GM13976 (cell line): ENCODE measurements around the gene ZCCHC2.

Source experiments
- DNase-seq: peaks from one replicate; pipeline ENCODE4 v3.0.0; 2012; ENCODE audit warnings: low spot score
- in situ Hi-C: fragments of 300-500 bp; cut with MboI; formaldehyde crosslinking; loops from one replicate; pipeline ENCODE4 v1.12.0; 2022; ENCODE audit warnings: low sequenced_read_pairs, mixed read lengths, inconsistent platforms; ENCODE audit not compliant: unreplicated experiment
- TF ChIP-seq, protein P1 (sequence below): IDR thresholded peaks from 2 replicates; pipeline ENCODE4 v1.5.1; 2012; ENCODE audit warnings: borderline replicate concordance, mild to moderate bottlenecking; ENCODE audit not compliant: insufficient read depth; ENCODE audit errors: extremely low read depth, missing control alignments, control extremely low read depth

Gene ZCCHC2

DNA sequence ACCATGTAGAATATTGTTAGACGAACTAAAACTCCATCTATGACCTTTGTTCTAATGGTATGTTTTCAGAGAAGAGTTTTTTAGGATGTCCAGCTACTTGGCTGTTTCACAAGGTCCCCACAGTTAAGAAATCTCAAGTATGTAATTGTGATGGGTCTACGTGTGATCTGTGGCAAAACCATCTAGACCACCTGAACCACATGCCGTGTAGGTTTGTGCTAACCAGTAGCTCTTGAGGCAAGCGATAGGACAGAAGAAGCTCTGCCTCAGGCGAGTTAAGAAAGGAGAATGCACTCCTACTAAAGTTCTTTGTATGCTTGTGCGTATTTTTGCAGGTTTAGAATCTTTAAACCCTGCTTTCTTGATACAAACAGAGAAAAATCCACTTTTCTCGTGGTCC lies 13.2 kb downstream of the ZCCHC2 start:
- TF ChIP-seq, protein P1, sequence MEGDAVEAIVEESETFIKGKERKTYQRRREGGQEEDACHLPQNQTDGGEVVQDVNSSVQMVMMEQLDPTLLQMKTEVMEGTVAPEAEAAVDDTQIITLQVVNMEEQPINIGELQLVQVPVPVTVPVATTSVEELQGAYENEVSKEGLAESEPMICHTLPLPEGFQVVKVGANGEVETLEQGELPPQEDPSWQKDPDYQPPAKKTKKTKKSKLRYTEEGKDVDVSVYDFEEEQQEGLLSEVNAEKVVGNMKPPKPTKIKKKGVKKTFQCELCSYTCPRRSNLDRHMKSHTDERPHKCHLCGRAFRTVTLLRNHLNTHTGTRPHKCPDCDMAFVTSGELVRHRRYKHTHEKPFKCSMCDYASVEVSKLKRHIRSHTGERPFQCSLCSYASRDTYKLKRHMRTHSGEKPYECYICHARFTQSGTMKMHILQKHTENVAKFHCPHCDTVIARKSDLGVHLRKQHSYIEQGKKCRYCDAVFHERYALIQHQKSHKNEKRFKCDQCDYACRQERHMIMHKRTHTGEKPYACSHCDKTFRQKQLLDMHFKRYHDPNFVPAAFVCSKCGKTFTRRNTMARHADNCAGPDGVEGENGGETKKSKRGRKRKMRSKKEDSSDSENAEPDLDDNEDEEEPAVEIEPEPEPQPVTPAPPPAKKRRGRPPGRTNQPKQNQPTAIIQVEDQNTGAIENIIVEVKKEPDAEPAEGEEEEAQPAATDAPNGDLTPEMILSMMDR: no peak
- in situ Hi-C loops: no loop called here
- DNase-seq: no peak

DNA sequence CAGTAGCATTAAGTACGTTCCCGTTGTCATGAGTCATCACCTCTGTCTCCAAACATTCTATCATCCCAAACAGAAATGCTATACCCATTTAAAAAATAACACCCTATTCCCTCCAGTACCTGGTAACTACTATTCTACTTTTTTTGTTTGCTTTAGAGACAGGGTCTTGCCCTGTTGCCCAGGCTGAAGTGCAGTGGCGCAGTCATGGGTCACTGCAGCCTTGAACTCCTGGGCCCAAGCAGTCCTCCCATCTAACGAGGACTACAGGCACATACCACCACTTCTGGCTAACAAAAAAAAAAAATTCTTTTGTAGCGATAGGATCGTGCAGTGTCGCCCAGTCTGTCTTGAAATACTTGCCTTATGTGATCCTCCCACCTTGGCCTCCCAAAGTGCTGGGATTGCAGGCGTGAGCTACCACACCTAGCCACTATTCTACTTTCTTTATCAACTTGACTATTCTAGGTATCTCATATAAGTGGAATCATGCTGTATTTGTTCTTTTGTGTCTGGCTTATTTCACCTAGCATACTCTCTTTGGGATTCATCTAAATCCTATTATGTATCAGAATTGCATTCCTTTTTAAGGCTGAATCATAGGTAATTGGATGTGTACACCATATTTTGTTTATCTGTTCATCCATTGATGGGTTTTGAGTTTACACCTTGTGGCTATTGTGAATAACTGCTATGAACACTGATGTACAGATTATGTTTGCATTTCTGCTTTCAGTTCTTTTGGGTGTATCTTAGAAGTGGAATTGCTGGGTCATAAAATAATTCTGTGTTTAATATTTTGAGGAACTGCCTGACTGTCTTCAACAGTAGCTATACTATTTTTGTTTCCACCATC lies 14.4 kb downstream of the ZCCHC2 start:
- no peak for DNase-seq
- in situ Hi-C loops: no loop called here
- TF ChIP-seq, protein P1: no peak

DNA sequence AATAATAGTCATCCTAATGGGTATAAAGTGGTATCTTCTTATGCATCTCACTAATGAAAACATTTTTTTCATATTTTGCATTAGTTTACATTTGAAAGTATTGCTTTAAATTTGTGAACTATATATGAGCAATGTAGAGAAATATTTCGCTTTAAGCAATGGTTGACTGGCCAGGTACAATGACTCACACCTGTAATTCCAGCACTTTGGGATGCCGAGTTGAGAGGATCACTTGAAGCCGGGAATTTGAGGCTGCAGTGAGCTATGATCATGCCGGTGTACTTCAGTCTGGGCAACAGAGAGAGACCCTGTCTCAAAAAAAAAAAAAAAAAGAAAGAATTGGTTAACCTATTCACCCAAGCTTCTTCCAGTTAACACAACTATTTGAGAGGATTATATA lies 15.1 kb downstream of the ZCCHC2 start:
- DNase-seq: no peak
- TF ChIP-seq, protein P1: no peak
- in situ Hi-C loops: no loop called here

DNA sequence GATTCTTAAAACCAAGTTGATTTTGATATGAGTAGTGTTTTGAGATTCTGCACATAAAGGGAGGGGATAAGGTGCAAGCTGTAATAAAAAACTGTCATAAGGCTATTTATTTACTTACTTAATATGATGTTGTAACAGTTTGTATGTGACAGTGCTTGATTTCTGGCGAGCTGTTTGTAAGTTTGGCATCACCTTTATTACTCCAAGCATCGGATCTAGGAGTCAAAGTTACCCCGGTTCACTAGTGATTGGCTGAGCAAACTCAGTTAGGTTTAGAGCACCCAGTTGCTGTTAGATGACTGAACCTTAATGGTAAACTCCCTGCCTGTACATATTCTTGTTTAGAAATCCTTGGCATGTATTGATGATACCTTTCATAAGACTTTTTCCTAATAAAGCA lies 16.1 kb downstream of the ZCCHC2 start:
- in situ Hi-C loops: no loop called here
- no peak for DNase-seq
- TF ChIP-seq, protein P1: no peak

DNA sequence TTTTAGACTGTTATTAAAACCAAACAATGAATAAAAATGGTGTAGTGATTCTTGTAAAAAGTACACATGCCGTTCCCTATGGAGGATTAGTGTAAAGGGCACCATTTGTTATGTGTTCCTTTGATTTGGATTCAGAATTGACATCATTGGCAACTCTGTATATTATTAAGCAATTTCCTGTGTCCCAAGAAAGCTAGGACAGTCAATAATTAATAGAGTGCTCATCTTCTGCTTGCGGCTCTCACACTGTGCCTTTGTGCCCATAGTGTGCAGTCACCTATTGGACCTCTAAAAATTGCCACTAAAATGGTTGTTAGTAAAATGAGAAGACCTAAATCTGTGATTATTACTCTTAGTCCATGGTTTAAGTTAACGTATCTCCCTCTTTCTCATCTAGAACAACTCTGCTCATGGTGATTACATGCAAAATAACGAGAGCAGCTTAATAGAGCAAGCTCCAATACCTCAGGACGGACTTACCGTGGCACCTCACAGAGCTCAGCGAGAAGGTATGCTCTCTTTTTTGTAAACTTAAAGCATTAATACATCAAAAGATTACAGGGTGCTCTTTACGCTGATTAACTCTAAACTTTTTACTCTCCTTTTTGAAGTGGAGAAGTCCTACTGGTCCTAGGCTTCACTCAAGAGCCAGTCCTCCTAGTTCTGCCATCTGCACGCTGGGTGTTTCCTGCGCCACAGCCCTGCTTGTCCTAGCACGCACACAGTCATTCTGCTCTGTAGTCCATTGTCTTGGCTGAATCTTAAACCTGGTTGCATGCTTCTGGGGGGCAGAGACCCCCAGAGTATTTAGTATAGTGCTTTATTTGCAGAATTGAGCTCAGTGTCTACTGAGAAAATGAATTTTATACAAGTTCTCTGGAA lies 16.7 kb downstream of the ZCCHC2 start:
- no peak for DNase-seq
- TF ChIP-seq, protein P1: no peak
- in situ Hi-C loops: no loop called here

DNA sequence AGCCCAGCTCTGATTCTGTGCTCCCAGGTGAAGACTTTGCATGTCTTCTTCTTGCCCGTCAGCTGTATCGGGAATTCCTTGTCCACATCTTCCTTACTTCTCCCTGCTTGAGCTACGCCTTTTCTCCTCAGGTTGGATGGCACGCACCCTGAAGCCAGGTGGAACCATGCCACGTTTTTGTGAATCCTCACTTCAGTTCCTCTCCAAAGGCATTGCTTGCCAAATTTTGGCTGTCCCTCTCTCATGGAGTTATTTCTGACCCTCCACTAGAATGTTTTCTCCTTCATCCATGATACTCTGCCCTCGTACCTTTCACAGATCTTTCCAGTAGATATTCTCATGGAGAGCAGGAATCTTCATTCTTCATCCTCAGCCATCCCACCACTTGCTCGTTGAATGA lies 20.2 kb downstream of the ZCCHC2 start:
- in situ Hi-C loops: no loop called here
- TF ChIP-seq, protein P1: no peak
- no peak for DNase-seq
